ENCODE data around the gene DARS1.
"Not testable (repeated sequence)": the region's sequence is repeated elsewhere in the genome, so short reads cannot be mapped to it uniquely, and the experiment has no call there.

Gene DARS1

DNA sequence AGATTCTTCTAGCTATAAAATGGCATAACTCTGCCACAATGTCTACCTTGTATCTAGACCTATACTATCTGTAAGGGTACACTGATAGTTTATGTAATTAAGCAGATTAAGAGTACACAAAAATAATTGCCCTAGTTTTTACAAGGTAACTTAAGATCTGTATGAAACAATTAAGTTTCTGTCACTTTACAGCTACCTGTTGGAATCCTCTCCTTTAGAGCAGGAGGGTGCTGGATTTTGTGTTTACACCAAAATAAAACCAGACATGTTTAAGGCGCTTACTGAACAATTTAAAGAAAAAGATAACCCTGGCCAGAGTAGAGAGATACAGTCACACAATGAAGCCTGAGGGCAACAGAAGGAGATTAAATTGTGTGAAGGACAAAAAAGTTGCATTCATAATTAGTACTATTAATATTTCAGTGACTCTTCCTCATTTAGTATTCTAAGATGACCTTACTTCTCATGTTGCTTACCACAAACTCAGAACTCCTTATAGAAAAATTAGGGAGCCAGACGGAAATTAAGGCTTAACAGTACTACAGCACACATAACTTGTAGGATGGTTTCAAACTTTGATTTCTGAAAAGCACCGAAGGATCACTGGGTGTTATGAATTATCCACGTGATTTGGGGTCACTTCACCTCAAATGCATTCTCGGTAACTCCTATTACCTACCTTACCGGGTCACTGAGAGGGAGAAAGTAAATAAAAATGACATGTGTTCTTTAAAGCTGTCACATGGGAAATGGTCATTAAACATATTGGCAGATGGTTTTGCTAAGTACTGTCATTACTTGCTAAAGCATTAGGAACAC lies 1.0 kb downstream of the DARS1 start:
- no peak for DNase-seq (ENCODE audit: low read depth)

GRCh38 chr2:135980434-135981079 lies 4.9 kb downstream of the DARS1 start:
- DNase-seq (ENCODE audit: low read depth): no peak

DNA sequence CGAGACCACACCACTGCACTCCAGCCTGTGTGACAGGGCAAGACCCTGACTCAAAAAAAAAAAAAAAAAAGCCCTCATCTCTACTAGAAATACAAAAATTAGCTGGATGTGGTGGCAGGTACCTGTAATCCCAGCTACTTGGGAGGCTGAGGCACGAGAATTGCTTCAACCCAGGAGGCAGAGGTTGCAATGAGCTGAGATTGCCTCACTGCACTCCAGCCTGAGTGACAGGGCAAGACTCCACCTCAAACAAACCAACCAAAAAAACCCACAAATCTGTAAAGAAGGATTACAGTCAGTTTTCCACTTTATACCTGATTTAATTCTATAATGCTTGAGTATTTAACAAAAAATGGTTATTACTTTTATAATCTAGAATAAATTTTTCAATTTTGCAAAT lies 9.7 kb downstream of the DARS1 start:
- no peak for DNase-seq (ENCODE audit: low read depth)

GRCh38 chr2:135974036-135974435 lies 11.4 kb downstream of the DARS1 start:
- no peak for DNase-seq (ENCODE audit: low read depth)

DNA sequence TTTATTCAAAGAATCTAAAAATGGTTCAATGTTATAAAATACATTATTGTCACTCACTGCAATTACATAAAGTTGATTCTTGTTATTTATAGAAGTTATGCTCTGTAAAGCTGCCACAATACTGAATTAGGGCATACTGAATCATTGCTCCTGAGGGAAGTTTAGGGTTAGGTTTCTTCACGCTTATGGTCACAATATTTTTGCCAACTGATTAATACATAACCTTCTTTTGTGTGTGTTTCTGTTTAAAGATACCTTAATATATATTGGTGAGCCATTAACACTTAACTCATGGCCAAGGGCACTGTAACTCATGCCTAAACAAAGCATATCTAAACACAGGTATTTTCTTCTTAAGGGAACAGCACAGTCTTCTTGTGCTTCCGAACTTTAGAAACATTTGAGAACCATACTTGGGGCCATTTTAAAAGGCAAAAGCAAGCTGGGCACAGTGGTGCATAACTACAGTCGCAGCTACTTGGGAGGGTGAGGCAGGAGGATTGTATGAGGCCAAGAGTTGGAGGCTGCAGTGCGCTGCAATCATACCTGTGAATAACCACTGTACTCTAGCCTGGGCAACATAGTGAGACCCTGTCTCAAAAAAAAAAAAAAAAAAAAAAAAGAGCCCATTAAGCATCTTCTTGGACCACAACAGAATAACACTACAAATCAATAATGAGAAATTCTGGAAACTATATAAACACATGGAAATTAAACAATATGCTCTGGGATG lies 15.6 kb downstream of the DARS1 start:
- DNase-seq (ENCODE audit: low read depth): no peak

- no peak for DNase-seq (ENCODE audit: low read depth)
Observed at GRCh38 chr2:135965756-135966155, 19.7 kb downstream of the DARS1 start.

GRCh38 chr2:135964404-135964803 lies 21.0 kb downstream of the DARS1 start:
- DNase-seq (ENCODE audit: low read depth): not testable (repeated sequence)

DNA sequence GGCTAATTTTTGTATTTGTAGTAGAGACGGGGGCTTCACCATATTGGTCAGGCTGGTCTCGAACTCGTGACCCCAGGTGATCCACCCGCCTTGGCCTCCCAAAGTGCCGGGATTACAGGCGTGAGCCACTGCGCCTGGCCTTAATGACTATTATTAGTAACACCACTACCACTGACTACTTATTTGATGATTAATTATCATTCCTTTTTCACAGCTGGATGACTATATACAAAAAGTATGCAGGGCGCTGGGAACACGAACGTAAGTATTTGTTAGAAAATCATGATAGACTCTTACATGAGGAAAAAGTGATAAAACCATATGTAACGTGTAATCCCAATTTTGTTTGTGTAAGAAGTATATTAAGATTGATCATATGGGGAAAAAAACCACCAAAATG lies 21.6 kb downstream of the DARS1 start:
- no peak for DNase-seq (ENCODE audit: low read depth)

DNA sequence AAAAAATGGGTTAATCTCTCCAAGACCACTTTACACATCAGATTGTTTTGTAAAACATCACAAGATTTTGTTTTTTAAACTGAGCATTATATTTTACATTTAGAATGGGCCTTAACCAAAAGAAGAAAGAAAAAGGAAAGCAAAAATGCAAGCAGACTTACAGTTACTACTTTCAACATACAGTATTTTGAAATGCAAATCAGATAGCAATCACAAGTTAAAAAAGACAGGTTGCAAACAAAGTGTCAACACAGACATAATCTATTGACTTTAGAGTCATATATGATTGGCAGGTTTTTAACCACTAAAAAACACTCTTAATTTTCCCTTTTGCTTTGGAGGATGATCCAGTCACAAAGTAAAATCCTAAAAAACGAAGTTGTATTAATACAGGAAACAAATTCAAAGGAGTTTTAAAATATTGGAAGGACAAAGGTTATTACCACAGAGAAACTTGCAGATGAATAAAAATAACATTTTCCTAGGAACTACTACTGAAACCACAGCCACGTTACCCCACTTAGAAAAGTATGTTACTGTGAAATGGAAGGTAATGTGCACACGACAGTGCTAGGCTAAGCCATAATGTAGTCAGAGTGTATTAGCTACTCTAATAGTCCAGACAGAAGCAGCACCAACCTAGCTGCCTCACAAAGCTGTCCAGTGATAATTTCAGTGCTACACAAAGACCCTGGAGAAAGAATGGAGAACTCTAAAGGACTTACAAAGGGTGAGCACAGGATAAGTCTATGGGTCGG lies 22.9 kb downstream of the DARS1 start:
- no peak for DNase-seq (ENCODE audit: low read depth)

DNA sequence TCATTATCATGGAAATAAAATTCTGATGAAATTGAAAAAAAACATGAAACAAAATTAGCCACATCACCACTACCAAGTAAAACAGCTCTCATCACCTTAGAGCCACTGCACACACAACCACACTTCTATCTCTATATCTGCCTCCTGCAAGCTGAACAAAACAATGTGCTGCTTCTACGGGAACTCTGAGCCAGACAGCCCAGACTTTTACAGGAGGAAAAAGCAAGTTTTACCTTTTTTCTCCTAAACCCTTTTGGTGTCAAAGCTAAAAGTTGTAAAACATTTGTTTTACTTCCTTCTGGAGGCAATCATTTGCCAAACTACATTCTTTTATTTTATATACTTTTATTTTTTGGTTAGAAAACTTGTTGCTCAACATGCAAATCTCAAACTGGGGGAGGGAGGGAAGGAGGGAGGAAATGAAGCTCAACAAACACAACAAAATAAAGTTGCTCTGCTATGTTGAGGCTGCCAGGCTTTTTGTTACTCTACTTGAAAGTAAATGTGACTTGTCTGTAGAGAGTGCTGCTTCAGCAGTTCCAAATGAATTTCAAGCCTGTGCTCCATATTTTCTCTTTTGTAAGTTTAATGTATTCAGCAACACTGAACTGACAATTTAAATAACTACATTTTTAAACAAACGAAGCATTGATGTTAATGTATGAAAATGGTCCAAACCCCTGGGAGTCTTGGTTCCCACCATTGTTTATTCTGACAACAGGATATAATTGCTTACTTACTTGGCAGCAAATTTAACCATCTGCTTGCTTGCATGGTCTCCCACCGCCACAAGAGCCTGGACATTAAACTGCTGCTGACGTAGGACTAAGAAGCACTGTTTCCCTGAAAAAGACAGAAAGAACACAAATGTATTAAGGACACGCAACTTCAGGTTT lies 24.5 kb downstream of the DARS1 start:
- DNase-seq (ENCODE audit: low read depth): no peak

DNA sequence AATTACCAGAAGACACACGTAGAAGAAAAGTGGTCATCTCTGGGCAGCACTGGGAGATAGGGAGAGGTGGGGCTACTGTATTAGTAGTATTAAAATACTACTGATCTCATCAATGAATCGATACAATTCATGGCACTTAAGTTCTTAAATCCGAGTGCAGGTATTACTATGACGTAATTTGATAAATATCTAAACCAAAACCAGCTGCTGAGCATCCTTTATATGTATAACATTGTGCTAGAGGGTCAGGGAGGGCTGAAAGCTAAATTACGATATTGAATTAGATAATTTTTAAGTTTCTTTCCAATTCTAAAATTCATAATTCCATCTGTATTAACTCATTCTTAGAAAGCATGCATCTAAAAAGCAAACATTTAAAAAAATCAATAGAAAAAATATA lies 25.3 kb downstream of the DARS1 start:
- DNase-seq (ENCODE audit: low read depth): no peak

DNA sequence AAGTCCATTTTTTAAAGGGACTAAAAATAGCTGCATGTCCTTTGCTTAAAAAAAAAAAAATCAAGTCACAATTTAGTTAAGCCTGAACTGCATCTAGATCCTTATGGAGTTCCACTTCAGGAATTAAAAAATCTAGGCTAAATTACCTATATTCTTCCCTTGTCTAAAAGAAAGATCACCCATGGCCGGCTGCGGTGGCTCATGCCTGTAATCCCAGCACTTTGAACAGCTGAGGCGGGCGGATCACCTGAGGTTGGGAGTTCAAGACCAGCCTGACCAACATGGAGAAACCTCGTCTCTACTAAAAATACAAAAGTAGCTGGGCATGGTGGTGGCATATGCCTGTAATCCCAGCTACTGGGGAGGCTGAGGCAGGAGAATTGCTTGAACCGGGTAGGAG lies 26.5 kb downstream of the DARS1 start:
- DNase-seq (ENCODE audit: low read depth): not testable (repeated sequence)

GRCh38 chr2:135954020-135954601 lies 31.3 kb downstream of the DARS1 start:
- no peak for DNase-seq (ENCODE audit: low read depth)

- no peak for DNase-seq (ENCODE audit: low read depth)
Observed at GRCh38 chr2:135952891-135953290, 32.5 kb downstream of the DARS1 start.

DNA sequence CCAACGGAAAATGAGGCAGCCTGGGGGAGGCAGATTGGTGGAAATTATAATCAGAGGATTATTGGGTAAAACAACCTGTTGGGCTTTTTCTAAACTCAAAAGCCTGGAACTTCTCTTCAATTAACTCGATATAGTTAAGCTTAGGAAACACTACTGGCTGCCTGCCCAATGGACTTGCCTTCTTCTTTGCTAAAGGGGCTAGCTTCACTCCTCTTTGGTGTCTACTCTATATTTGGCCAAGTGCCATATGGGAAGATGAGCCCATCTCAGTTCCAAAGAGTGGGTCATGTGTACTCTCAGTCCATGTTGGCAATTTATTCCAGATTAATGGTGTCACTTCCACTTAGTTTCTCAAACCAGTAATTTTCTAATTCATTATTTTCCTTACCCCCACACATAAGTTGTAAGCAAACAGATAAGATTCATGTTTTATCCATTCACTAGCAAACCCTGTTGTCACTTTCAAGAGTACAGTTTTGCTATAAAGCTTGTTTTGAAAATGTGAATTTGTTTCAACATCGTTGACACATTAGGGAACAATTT lies 34.3 kb downstream of the DARS1 start:
- DNase-seq (ENCODE audit: low read depth): no peak

GRCh38 chr2:135949451-135950234 lies 35.8 kb downstream of the DARS1 start:
- DNase-seq (ENCODE audit: low read depth): no peak

- peak; percentile 37 for DNase-seq (ENCODE audit: low read depth)
Observed at GRCh38 chr2:135948642-135949355, 36.6 kb downstream of the DARS1 start.

DNA sequence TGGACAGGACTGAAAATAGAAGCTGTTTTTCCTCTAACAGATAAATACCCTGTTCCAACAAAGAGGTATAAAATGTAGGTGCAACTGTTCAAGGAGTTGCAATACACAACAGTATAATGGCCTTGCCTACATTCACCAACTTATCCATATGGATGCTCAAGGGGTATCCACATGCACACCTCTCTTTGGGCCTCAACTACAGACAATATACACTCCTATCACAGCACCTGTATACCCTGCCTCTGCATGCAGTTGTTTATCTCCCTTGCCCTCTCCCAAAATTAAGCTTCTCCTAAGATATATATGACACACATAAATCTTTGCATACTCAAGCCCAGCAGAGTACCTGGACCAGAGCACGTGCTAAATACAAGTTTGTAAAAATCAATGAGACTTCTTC lies 37.3 kb downstream of the DARS1 start:
- DNase-seq (ENCODE audit: low read depth): no peak

GRCh38 chr2:135947483-135947882 lies 37.9 kb downstream of the DARS1 start:
- DNase-seq (ENCODE audit: low read depth): no peak

Data from stromal cell of bone marrow (primary cell).